WTC11 (cell line): ENCODE results near the gene DNM1L. TPM values are rescaled to one million over a fixed set of nuclear protein-coding genes. Genes with fewer than 3 reads are reported as not detected.
A peak's percentile ranks its signal among the peaks of the same experiment; 100 is the strongest.

Experiments
- ATAC-seq: fragments of 200-7000 bp; cut with Tn5 transposase; 2 replicates; pipeline ENCODE4 v1.10.0; 2021; ENCODE audit warnings: mild to moderate bottlenecking, moderate library complexity
- CTCF ChIA-PET: fragments of 300-600 bp; sonication (Branson Sonifier 250); formaldehyde crosslinking; loops from one replicate; lab custom pipeline; 2021; ENCODE audit warnings: antibody characterized with exemption; lab: Charles Lee
- POLR2A ChIA-PET: fragments of 350-600 bp; sonication (Branson Sonifier 250); formaldehyde crosslinking; loops from one replicate; lab custom pipeline; 2021; ENCODE audit warnings: antibody characterized with exemption; lab: Charles Lee
- DNase-seq: peaks from one replicate; pipeline ENCODE4 v3.0.0; 2021; ENCODE audit warnings: low spot score
- H3K27ac Mint-ChIP-seq: 2 replicates; pipeline ENCODE4 v1.8.0; 2021; ENCODE audit warnings: mixed read lengths
- H3K27me3 Mint-ChIP-seq: 2 replicates; pipeline ENCODE4 v1.8.0; 2021; ENCODE audit warnings: low read depth, mild to moderate bottlenecking, moderate library complexity, mixed read lengths
- H3K36me3 Mint-ChIP-seq: 2 replicates; pipeline ENCODE4 v1.8.0; 2021; ENCODE audit warnings: mixed read lengths
- H3K4me1 Mint-ChIP-seq: 2 replicates; pipeline ENCODE4 v1.8.0; 2022; ENCODE audit warnings: mixed read lengths
- H3K4me3 Mint-ChIP-seq: 2 replicates; pipeline ENCODE4 v1.8.0; 2021; ENCODE audit warnings: mild to moderate bottlenecking, moderate library complexity, mixed read lengths
- H3K9me3 Mint-ChIP-seq: 2 replicates; pipeline ENCODE4 v1.8.0; 2021; ENCODE audit warnings: mixed read lengths
- CBFB ChIP-seq: sonication (generic); formaldehyde crosslinking; IDR thresholded peaks from 2 replicates; pipeline ENCODE4 v1.8.1; 2022; ENCODE audit warnings: mild to moderate bottlenecking, low read depth, missing genetic modification reagents
- CTCF ChIP-seq: fragments of 200-600 bp; IDR thresholded peaks from 2 replicates; pipeline ENCODE4 v1.8.0; 2022; ENCODE audit warnings: antibody characterized with exemption
- JAZF1 ChIP-seq: fragments of 250-450 bp; sonication (Bioruptor Pico); IDR thresholded peaks from 2 replicates; pipeline ENCODE4 v1.9.0; 2021; ENCODE audit warnings: moderate library complexity, mild to moderate bottlenecking, inconsistent platforms
- KAT7 ChIP-seq: sonication (generic); formaldehyde crosslinking; IDR thresholded peaks from 2 replicates; pipeline ENCODE4 v1.8.1; 2023; ENCODE audit warnings: missing genetic modification reagents, mild to moderate bottlenecking, borderline replicate concordance
- NFYB ChIP-seq: sonication (generic); formaldehyde crosslinking; conservative IDR thresholded peaks from 2 replicates; pipeline ENCODE4 v1.8.0; 2022; ENCODE audit warnings: low read depth, missing genetic modification reagents
- PRRX2 ChIP-seq: fragments of 250-450 bp; sonication (Bioruptor Pico); IDR thresholded peaks from 2 replicates; pipeline ENCODE4 v1.8.0; 2021; ENCODE audit warnings: mild to moderate bottlenecking
- SOX15 ChIP-seq: fragments of 250-450 bp; sonication (Bioruptor Pico); IDR thresholded peaks from 2 replicates; pipeline ENCODE4 v1.9.0; 2021; ENCODE audit warnings: mild to moderate bottlenecking
- TEAD1 ChIP-seq: sonication (generic); formaldehyde crosslinking; IDR thresholded peaks from 2 replicates; pipeline ENCODE4 v1.8.0; 2022; ENCODE audit warnings: mild to moderate bottlenecking, missing genetic modification reagents
- TEAD4 ChIP-seq: sonication (generic); formaldehyde crosslinking; IDR thresholded peaks from 2 replicates; pipeline ENCODE4 v1.8.0; 2022; ENCODE audit warnings: mild to moderate bottlenecking, missing genetic modification reagents
- TP53 ChIP-seq: sonication (generic); formaldehyde crosslinking; IDR thresholded peaks from 2 replicates; pipeline ENCODE4 v1.8.1; 2023; ENCODE audit warnings: mild to moderate bottlenecking, missing genetic modification reagents
- USF2 ChIP-seq: sonication (generic); formaldehyde crosslinking; IDR thresholded peaks from 2 replicates; pipeline ENCODE4 v1.8.1; 2023; ENCODE audit warnings: mild to moderate bottlenecking, missing genetic modification reagents, moderate library complexity
- ZMAT4 ChIP-seq: fragments of 250-450 bp; sonication (Bioruptor Pico); IDR thresholded peaks from 2 replicates; pipeline ENCODE4 v1.9.0; 2021; ENCODE audit warnings: mild to moderate bottlenecking
- ZNF671 ChIP-seq: fragments of 250-450 bp; sonication (Bioruptor Pico); IDR thresholded peaks from 2 replicates; pipeline ENCODE4 v1.8.0; 2021; ENCODE audit warnings: mild to moderate bottlenecking
- total RNA-seq: library from RNA; stranded (reverse); gene quantifications from 3 replicates; pipeline ENCODE4 v1.2.3, GENCODE V29; 2021
- TF ChIP-seq, protein P1 (sequence below): sonication (generic); formaldehyde crosslinking; IDR thresholded peaks from 2 replicates; pipeline ENCODE4 v1.8.0; 2022; ENCODE audit warnings: mild to moderate bottlenecking, missing genetic modification reagents
- TF ChIP-seq, protein P2 (sequence below): sonication (generic); formaldehyde crosslinking; IDR thresholded peaks from 2 replicates; pipeline ENCODE4 v1.8.0; 2023; ENCODE audit warnings: missing genetic modification reagents, mild to moderate bottlenecking, borderline replicate concordance
- TF ChIP-seq, protein P3 (sequence below): sonication (generic); formaldehyde crosslinking; IDR thresholded peaks from 2 replicates; pipeline ENCODE4 v1.8.0; 2022; ENCODE audit warnings: mild to moderate bottlenecking, missing genetic modification reagents
- TF ChIP-seq, protein P4 (sequence below): sonication (generic); formaldehyde crosslinking; IDR thresholded peaks from 2 replicates; pipeline ENCODE4 v1.8.1; 2023; ENCODE audit warnings: mild to moderate bottlenecking, missing genetic modification reagents, moderate library complexity
- TF ChIP-seq, protein P5 (sequence below): sonication (generic); formaldehyde crosslinking; IDR thresholded peaks from 2 replicates; pipeline ENCODE4 v1.8.0; 2022; ENCODE audit warnings: missing genetic modification reagents

DNM1L gene
- total RNA-seq, 1 experiment from 2014 or later, result 74.3 TPM

DNA sequence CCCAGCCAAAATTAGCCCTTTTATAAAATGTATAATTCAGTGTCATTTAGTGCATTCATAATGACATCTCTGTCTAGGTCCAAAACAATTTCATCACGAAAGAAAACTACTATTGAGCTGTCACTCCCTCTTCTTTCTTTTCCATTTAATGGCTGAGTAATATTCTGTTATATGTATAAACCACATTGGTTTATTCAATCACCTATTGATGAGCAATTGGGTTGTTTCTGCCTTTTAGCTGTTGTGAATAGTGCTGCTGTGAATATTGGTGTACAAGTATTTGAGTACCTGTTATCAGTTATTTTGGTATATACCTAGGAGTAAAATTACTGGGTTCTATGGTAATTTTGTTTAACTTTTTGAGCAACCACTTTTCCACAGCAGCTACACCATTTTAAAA, 7.2 kb downstream of the DNM1L start:
- H3K27me3 Mint-ChIP-seq, result no peaks in the 10 kb centered on the region
- peaks cover 19% of the 10 kb centered on the region for H3K36me3 Mint-ChIP-seq
- peaks cover 6% of the 10 kb centered on the region; the same call in 1 of the 2 replicates for H3K9me3 Mint-ChIP-seq
- CTCF ChIA-PET, result no interaction called here
- no peak overlapping the region for H3K4me3 Mint-ChIP-seq
- TF ChIP-seq, protein P1, sequence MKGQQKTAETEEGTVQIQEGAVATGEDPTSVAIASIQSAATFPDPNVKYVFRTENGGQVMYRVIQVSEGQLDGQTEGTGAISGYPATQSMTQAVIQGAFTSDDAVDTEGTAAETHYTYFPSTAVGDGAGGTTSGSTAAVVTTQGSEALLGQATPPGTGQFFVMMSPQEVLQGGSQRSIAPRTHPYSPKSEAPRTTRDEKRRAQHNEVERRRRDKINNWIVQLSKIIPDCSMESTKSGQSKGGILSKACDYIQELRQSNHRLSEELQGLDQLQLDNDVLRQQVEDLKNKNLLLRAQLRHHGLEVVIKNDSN (CRISPR knock-in tag), result no peak
- TF ChIP-seq TP53 (CRISPR knock-in tag) (no peak), KAT7 (CRISPR knock-in tag) (no peak), PRRX2 (CRISPR knock-in tag) (no peak), ZNF671 (no peak), CBFB (CRISPR knock-in tag) (no peak), TEAD4 (CRISPR knock-in tag) (no peak), ZMAT4 (no peak)
- TF ChIP-seq, protein P2, sequence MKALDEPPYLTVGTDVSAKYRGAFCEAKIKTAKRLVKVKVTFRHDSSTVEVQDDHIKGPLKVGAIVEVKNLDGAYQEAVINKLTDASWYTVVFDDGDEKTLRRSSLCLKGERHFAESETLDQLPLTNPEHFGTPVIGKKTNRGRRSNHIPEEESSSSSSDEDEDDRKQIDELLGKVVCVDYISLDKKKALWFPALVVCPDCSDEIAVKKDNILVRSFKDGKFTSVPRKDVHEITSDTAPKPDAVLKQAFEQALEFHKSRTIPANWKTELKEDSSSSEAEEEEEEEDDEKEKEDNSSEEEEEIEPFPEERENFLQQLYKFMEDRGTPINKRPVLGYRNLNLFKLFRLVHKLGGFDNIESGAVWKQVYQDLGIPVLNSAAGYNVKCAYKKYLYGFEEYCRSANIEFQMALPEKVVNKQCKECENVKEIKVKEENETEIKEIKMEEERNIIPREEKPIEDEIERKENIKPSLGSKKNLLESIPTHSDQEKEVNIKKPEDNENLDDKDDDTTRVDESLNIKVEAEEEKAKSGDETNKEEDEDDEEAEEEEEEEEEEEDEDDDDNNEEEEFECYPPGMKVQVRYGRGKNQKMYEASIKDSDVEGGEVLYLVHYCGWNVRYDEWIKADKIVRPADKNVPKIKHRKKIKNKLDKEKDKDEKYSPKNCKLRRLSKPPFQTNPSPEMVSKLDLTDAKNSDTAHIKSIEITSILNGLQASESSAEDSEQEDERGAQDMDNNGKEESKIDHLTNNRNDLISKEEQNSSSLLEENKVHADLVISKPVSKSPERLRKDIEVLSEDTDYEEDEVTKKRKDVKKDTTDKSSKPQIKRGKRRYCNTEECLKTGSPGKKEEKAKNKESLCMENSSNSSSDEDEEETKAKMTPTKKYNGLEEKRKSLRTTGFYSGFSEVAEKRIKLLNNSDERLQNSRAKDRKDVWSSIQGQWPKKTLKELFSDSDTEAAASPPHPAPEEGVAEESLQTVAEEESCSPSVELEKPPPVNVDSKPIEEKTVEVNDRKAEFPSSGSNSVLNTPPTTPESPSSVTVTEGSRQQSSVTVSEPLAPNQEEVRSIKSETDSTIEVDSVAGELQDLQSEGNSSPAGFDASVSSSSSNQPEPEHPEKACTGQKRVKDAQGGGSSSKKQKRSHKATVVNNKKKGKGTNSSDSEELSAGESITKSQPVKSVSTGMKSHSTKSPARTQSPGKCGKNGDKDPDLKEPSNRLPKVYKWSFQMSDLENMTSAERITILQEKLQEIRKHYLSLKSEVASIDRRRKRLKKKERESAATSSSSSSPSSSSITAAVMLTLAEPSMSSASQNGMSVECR (CRISPR knock-in tag), result no peak
- TF ChIP-seq, all 79 proteins: peak for 0
- Mint-ChIP-seq H3K4me1 (peaks cover 32% of the 10 kb centered on the region), H3K27ac (no peak overlapping the region)
- POLR2A ChIA-PET, result no interaction called here
- DNase-seq (no peak), ATAC-seq (no peak)

- POLR2A ChIA-PET, result no interaction called here
- Mint-ChIP-seq H3K27me3 (no peaks in the 10 kb centered on the region), H3K4me3 (no peak overlapping the region), H3K36me3 (peaks cover 31% of the 10 kb centered on the region), H3K27ac (peak overlapping the region; percentile 73), H3K9me3 (peaks cover 6% of the 10 kb centered on the region; the same call in 1 of the 2 replicates), H3K4me1 (peaks cover 42% of the 10 kb centered on the region)
- CTCF ChIA-PET, result interaction anchor here (0.6 to 2.0 kb wide), 4 partner anchors 13 to 1036 kb away, joined by 3 to 9 read pairs (median 4); no protein-coding TSS in a partner anchor
- DNase-seq (no peak), ATAC-seq (peak; percentile 82)
- TF ChIP-seq USF2, result no peak
- TF ChIP-seq SOX15, result no peak
- TF ChIP-seq JAZF1, result no peak
- no peak for TF ChIP-seq CTCF
- TF ChIP-seq, protein P3, sequence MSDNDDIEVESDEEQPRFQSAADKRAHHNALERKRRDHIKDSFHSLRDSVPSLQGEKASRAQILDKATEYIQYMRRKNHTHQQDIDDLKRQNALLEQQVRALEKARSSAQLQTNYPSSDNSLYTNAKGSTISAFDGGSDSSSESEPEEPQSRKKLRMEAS (CRISPR knock-in tag), result no peak
- TF ChIP-seq, protein P4, sequence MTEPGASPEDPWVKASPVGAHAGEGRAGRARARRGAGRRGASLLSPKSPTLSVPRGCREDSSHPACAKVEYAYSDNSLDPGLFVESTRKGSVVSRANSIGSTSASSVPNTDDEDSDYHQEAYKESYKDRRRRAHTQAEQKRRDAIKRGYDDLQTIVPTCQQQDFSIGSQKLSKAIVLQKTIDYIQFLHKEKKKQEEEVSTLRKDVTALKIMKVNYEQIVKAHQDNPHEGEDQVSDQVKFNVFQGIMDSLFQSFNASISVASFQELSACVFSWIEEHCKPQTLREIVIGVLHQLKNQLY, result no peak
- TF ChIP-seq NFYB, result no peak
- TF ChIP-seq, protein P5, sequence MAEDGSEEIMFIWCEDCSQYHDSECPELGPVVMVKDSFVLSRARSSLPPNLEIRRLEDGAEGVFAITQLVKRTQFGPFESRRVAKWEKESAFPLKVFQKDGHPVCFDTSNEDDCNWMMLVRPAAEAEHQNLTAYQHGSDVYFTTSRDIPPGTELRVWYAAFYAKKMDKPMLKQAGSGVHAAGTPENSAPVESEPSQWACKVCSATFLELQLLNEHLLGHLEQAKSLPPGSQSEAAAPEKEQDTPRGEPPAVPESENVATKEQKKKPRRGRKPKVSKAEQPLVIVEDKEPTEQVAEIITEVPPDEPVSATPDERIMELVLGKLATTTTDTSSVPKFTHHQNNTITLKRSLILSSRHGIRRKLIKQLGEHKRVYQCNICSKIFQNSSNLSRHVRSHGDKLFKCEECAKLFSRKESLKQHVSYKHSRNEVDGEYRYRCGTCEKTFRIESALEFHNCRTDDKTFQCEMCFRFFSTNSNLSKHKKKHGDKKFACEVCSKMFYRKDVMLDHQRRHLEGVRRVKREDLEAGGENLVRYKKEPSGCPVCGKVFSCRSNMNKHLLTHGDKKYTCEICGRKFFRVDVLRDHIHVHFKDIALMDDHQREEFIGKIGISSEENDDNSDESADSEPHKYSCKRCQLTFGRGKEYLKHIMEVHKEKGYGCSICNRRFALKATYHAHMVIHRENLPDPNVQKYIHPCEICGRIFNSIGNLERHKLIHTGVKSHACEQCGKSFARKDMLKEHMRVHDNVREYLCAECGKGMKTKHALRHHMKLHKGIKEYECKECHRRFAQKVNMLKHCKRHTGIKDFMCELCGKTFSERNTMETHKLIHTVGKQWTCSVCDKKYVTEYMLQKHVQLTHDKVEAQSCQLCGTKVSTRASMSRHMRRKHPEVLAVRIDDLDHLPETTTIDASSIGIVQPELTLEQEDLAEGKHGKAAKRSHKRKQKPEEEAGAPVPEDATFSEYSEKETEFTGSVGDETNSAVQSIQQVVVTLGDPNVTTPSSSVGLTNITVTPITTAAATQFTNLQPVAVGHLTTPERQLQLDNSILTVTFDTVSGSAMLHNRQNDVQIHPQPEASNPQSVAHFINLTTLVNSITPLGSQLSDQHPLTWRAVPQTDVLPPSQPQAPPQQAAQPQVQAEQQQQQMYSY (CRISPR knock-in tag), result no peak
- TF ChIP-seq TEAD1 (CRISPR knock-in tag), result no peak
- TF ChIP-seq, protein P2 (CRISPR knock-in tag), result no peak
Measured at GRCh38 chr12:32688786-32689185, 9.7 kb downstream of the DNM1L start.
